ENCODE measurements around the gene CCL2.
A peak's percentile ranks its signal among the peaks of the same experiment; 100 is the strongest.

The CCL2 gene

DNA sequence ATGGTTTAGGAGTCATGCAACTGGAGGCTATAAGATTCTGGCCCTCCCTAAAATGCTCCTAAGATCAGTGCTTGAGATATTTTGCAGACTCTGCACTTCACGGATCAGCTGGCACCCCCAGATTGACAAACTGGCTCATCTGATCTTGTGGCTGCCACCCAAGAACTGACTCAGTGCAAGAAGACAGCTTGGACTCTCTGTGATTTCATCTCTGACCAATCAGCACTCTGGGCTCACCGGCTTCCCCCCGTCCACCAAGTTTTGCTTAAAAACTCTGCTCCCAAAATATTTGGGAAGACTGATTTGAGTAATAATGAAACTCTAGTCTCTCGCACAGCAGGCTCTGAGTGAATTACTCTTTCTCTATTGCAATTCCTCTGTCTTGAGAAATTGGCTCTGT, 26.3 kb upstream of the CCL2 start:
- no peak overlapping the region for H3K27ac ChIP-seq
- TF ChIP-seq, protein P1, sequence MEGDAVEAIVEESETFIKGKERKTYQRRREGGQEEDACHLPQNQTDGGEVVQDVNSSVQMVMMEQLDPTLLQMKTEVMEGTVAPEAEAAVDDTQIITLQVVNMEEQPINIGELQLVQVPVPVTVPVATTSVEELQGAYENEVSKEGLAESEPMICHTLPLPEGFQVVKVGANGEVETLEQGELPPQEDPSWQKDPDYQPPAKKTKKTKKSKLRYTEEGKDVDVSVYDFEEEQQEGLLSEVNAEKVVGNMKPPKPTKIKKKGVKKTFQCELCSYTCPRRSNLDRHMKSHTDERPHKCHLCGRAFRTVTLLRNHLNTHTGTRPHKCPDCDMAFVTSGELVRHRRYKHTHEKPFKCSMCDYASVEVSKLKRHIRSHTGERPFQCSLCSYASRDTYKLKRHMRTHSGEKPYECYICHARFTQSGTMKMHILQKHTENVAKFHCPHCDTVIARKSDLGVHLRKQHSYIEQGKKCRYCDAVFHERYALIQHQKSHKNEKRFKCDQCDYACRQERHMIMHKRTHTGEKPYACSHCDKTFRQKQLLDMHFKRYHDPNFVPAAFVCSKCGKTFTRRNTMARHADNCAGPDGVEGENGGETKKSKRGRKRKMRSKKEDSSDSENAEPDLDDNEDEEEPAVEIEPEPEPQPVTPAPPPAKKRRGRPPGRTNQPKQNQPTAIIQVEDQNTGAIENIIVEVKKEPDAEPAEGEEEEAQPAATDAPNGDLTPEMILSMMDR (conservative IDR thresholded peaks at IDR 0.05), result no peak

DNA sequence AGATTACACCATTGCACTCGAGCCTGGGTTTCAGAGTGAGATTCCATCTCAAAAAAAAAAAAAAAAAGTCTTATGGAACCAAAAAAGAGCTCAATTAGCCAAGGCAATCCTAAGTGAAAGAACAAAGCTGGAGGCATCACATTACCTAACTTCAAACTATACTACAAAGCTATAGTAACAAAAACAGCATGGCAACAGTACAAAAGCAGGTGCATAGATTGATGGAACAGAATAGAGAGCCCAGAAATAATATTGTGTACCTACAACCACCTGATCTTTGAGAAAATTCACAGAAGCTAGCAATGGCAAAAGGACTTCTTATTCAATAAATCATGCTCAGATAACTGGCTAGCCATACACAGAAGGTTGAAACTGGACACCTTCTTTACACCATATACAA, 24.7 kb upstream of the CCL2 start:
- TF ChIP-seq, protein P1 (conservative IDR thresholded peaks at IDR 0.05), result no peak
- H3K27ac ChIP-seq, result no peak overlapping the region

DNA sequence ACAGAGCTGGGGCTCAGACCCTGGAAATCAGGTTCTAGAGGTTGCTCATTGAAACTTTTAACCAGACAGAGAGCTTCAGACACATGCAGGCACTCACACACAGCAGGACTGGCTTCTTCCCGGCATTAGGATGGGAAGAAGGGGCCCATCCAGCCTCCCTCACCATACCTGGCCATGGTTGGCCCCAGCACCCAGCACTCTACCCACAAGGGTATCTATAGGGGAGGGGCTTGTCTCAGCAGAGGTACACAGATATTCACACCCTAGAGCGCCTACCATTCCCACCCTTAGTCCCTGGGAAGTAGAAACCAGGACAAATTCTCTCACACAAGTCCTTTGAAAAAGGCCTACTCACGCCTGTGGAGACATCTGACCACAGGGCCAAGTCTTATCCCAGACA, 20.5 kb upstream of the CCL2 start:
- TF ChIP-seq, protein P1 (conservative IDR thresholded peaks at IDR 0.05), result no peak
- H3K27ac ChIP-seq, result peak overlapping the region; percentile 43

DNA sequence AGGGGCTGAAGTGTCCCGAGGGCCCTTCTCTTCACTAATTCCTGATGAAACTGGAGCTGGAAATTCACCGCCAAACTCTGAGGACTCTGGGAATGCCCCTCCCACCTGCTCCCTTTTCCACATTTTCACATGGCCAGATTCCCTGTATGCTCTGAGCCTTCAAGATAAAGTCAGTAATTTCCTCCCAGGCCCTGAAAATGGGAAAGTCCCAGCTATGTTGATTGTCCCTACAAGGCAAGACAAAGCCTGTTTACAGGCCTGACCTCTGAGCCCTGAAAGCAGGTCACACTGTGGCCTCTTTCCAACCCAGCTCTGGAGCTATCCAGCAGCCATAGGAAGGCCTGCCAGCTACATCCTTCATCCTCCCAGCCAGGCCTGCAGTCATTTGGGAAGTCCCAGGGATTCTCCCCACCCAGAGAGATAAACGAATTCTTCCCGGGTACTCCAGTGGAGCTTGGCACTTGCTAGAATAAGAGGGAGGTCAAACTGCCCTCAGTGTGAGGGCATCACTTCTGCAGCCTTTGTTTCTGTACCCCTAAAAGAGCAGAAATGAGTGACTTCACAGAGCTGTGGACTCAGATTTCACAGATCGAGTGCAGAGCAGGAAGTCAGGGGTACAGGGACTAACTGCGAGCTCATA, 19.6 kb upstream of the CCL2 start:
- H3K27ac ChIP-seq, result peak overlapping the region; percentile 43
- TF ChIP-seq, protein P1 (conservative IDR thresholded peaks at IDR 0.05), result no peak

DNA sequence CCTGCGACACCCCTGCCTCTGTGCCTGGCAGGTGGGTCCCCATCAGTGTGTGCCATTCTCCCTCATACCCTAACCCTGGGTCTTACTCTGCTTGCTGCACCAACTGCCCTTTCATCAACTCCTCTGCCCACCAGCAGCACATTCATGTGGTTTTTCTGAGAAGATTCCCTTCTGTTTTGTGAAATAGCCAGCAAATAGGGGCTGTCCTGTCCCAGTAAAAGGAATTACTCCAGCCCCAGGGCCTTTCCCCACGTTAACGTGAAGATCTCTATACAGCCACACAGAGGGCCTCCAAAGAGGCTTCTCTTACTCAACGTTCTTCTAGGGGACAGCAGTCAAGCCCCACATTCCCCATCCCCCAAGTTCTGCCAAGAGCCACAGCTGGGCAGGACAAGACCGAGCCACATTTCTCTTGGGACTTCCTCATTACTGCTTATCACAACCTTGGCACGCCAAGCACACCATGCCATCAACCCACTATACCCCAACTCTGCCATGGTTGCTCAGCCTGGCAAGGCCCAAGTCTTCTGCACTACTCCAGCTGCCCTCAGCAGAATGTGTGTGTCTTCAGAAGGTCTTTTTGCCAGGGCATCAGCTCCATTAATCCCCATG, 18.7 kb upstream of the CCL2 start:
- TF ChIP-seq, protein P1 (conservative IDR thresholded peaks at IDR 0.05), result no peak
- no peak overlapping the region for H3K27ac ChIP-seq

DNA sequence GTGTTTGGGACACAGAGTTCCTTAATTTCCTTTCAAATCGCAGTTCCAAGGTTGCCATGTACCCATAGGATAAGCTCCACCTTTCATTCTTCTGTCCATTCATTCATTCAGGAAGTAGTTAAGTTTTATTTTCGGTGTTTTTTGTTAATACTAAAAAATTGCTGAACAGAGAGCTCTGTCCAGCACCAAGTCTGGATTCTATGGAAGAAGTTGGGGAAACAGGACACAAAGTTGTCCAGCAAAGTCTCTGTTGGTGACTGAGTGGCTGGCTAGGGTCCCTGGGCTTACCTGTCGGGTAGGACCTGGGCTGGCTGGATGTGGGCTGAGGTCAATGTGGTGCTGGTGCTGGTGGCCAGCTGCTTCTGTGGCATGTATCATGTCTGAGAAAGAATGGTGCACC, 17.6 kb upstream of the CCL2 start:
- H3K27ac ChIP-seq, result no peak overlapping the region
- TF ChIP-seq, protein P1 (conservative IDR thresholded peaks at IDR 0.05), result no peak

DNA sequence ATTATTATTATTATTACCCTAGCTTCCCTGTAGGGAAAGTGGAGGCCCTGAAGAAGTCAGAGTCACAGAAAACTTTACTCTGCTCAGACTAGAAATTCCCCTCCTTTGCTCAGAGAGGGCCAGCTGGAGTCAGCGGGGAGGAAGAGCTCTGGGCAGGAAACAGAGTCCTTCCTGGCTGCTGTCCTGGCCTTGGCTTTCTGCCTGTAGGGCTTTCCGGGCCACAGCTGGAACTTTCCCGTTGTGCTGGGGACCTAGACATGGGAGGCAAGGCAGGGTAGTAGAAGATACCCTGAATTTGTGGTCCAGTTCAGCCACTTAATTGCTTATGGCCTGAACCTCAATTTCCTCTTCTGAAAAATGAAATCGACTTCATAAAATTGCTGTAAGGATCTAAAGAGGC, 14.0 kb upstream of the CCL2 start:
- no peak overlapping the region for H3K27ac ChIP-seq
- TF ChIP-seq, protein P1 (conservative IDR thresholded peaks at IDR 0.05), result no peak

All from VCaP (cell line).